HUDEP-2 (cell line): ENCODE results near the gene IL17F.
A peak's percentile ranks its signal among the peaks of the same experiment; 100 is the strongest.

Experiments
- DNase-seq, 76 experiments: peaks; one replicate each; lab custom pipeline; 2025; ENCODE audit not compliant: unreplicated experiment in 76 of 76; lab: John Stamatoyannopoulos, UW

IL17F gene

GRCh38 chr6:52244400-52244799 is at the start of gene IL17F:
TSS of gene IL17F (minus strand) at chr6:52244500. CDS start at chr6:52244429, 71 bp downstream.
- no peak for DNase-seq

- DNase-seq, result no peak
These were observed 48.8 kb upstream of the IL17F start for GRCh38 chr6:52293067-52293466.

GRCh38 chr6:52288841-52289240 is 44.5 kb upstream of the IL17F start:
- no peak for DNase-seq

- DNase-seq, result no peak
These were observed 43.9 kb upstream of the IL17F start for GRCh38 chr6:52288216-52288615.

- peak in 69 of 76 experiments; percentile 13 to 84 (median 63) for DNase-seq
These were observed 42.6 kb upstream of the IL17F start for GRCh38 chr6:52286798-52287432.

- peak in 3 of 76 experiments; percentile 31 to 36 (median 32) for DNase-seq
These were observed 41.1 kb upstream of the IL17F start for GRCh38 chr6:52285177-52286068.

GRCh38 chr6:52284460-52285176 is 40.3 kb upstream of the IL17F start, which contains the start of gene MCM3:
TSS of gene MCM3 (minus strand) at chr6:52284742. CDS start at chr6:52284674, 68 bp downstream.
- peak in 75 of 76 experiments; percentile 84 to 100 (median 99) for DNase-seq

GRCh38 chr6:52284131-52284459 is 39.8 kb upstream of the IL17F start:
- DNase-seq, result peak in 30 of 76 experiments; percentile 12 to 60 (median 42)

- DNase-seq, result no peak
These were observed 38.8 kb upstream of the IL17F start for GRCh38 chr6:52283111-52283510.

- no peak for DNase-seq
These were observed 31.8 kb upstream of the IL17F start for GRCh38 chr6:52276130-52276529.

GRCh38 chr6:52271852-52272460 is 27.7 kb upstream of the IL17F start:
- DNase-seq, result no peak

- peak in 68 of 76 experiments; percentile 6 to 78 (median 48) for DNase-seq
These were observed 19.6 kb upstream of the IL17F start for GRCh38 chr6:52263709-52264540.

GRCh38 chr6:52262620-52263344 is 18.5 kb upstream of the IL17F start:
- DNase-seq, result no peak

GRCh38 chr6:52261229-52261628 is 16.9 kb upstream of the IL17F start:
- DNase-seq, result no peak

- no peak for DNase-seq
These were observed 16.3 kb upstream of the IL17F start for GRCh38 chr6:52260634-52261033.

GRCh38 chr6:52255434-52255833 is 11.1 kb upstream of the IL17F start:
- DNase-seq, result no peak

GRCh38 chr6:52254731-52255378 is 10.6 kb upstream of the IL17F start:
- no peak for DNase-seq

- DNase-seq, result no peak
These were observed 9.2 kb upstream of the IL17F start for GRCh38 chr6:52253494-52253893.

GRCh38 chr6:52251113-52251512 is 6.8 kb upstream of the IL17F start:
- no peak for DNase-seq
